HG02885 (cell line): ENCODE data around the gene ANKRD13B.
"Not testable (repeated sequence)": the region's sequence is repeated elsewhere in the genome, so short reads cannot be mapped to it uniquely, and the experiment has no call there.

Source experiments
- ATAC-seq: cut with Tn5 transposase; IDR thresholded peaks from one replicate; pipeline ENCODE4 v1.9.1; 2021; ENCODE audit warnings: mild to moderate bottlenecking; ENCODE audit not compliant: unreplicated experiment, poor library complexity

ANKRD13B gene

DNA sequence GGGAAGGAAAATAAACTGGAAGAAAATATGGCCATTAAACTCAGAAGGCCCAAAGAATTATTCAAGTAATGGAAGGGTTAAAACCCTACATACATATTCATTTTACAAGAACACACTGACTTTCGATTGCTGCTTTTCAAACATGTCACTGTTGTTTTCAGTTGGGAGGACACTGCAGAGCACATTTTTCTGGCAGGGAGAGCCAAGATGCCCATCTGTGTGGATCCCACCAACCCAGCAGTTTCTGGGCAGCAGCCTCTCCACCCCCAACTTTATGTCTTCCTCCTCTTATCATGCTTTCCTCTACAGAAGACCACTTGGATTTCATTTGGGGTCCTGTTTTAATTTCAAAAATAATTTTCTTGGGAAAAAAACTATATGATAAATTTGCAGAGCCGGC lies 36.9 kb downstream of the ANKRD13B start:
- ATAC-seq: no peak

DNA sequence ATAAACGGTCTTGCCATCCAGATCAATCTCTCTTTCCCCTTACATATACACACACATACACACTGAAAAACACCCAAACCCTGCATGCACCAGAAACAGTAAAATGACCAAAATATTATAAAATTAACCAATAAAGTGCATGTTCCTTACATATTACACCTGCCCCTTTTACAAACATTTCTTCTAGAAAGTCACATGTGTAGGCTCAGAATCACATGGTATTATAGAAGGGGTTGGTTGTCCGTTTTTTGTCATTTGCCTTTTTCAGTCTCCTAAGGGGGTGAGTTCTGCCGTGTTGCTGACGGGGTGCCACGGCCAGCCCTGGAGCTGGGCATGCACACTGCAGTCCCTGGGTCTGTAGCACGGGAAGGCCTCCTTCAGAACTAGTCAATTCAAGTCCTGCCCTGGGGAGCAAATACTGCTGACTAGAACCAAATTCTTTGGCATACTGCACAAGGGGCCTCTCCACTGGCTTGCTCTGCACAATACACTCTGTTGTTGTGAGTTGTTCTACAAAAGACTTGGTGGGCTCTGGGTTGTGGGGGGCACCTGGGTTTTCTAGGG lies 37.8 kb downstream of the ANKRD13B start:
- ATAC-seq: no peak

- no peak for ATAC-seq
These were observed 41.0 kb downstream of the ANKRD13B start for GRCh38 chr17:29633886-29634285.

DNA sequence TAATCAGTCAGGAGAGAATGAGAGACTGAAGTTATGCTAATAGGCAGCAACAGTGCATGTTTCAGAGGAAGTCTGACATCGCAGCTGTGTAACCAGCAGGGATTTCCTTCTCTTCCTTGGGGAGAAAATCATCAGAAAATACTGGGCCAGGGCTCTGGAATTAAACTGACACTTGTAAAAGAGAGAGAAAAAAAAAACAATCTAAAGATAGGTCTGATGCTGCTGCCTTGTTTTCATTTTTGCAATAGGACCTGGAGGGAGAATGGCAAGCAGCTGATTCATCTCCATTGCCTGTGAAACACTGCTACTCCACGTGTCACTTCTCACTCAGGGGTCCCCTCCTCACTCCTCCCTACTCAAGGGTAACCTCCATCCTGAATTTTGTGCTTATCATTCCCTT lies 47.5 kb downstream of the ANKRD13B start:
- no peak for ATAC-seq

DNA sequence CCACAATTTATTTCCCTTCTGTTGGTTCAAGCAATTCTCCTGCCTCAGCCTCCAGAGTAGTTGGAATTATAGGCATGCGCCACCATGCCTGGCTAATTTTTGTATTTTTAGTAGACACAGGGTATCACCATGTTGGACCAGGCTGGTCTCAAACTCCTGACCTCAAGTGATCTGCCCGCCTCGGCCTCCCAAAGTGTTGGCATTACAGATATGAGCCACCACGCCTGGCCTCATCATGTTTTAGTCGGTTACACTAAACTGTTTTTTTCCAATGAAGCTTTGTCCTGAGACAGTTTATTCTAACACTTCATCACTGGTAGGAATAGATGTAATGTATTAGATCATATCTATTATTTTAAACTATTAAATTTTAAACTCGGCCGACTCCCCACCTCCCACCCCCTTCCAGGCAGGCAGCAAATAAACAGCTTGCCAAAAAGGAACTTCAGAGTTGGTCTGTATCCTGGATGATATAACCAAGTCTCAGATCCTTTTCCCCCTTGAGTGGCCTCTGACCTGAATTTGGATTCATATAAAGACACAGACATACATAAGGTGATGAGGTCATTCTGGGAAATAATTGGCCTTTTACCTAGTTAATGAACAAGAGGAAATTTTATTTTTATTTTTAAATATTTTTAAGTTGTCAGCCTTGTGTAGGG lies 48.2 kb downstream of the ANKRD13B start:
- ATAC-seq: no peak

DNA sequence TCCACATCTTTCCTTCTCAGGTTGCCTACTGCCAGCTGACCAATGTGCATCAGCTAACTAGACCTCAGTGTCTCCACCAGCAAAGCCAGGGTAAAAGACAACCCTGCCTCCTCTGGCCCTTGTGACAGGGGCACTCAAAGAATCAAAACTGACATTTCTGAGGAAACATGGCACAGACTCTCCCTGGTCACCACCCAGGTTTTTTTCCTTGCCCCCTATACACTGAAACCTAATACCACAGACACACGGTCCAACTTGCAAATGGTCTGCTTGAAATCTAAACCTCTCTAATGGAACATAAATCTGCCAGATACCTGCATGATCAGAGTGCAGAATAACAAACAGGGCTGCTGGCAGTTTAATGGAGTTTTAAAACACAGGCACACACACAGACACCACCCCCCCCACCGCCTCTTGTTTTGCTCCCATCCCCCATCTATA lies 49.3 kb downstream of the ANKRD13B start:
- ATAC-seq: no peak

DNA sequence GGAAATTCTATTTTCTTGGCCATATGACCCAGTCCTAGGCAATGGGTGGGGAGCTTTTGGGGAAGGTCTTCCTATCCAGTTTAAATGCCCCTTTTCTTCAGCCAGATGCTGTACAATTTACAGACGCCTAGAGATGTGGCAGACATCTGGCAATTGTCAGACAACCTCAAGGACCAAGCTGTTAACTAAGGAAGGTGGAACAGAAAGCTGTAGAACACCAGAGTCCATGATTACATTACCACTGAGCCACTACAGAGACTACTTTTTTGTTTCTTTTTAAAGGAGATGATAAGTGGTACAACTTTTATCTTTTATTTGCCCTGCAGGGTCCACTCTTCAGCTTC lies 50.9 kb downstream of the ANKRD13B start:
- no peak for ATAC-seq

DNA sequence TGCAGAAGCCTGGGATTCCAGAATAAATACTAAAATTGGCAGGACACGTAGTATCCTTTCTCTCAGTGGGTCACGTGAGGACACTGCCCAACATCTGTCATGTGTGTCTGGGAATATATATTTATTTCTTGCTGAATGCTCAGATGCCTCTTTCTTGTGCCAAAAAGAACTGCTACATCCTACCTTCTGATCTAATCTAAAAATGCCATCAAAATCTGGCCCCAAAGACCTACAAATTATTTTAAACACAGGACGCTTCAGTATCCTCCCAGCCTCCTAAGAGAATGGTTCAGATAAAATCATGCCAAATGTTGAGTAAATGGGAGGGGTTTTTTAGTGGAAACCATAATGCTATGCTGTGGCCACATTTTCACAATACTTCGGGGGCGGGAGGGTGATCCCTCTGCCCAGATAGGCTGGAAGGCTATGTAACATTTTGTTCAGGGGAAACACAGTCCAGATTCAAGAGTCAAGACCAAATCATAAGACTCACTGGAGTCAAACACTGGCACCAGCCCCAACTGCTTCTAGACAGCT lies 52.7 kb downstream of the ANKRD13B start:
- ATAC-seq: no peak

GRCh38 chr17:29648005-29648404 lies 55.1 kb downstream of the ANKRD13B start:
- no peak for ATAC-seq

- ATAC-seq: no peak
These were observed 56.4 kb downstream of the ANKRD13B start for GRCh38 chr17:29649359-29649758.

GRCh38 chr17:29650396-29650795 lies 57.5 kb downstream of the ANKRD13B start:
- ATAC-seq: no peak

DNA sequence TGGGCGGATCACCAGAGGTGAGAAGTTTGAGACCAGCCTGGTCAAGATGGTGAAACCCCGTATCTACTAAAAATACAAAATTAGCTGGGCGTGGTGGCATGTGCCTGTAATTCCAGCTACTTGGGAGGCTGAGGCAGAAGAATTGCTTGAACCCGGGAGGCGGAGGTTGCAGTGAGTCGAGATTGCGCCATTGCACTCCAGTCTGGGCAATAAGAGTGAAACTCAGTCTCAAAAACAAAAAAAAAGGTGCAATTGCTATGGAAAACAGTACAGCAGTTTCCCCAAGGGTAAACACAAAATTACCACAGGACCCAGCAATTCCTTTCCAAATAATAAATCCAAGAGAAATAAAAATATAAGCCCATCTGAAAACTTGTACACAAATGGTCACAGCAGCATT lies 59.0 kb downstream of the ANKRD13B start:
- not testable (repeated sequence) for ATAC-seq

DNA sequence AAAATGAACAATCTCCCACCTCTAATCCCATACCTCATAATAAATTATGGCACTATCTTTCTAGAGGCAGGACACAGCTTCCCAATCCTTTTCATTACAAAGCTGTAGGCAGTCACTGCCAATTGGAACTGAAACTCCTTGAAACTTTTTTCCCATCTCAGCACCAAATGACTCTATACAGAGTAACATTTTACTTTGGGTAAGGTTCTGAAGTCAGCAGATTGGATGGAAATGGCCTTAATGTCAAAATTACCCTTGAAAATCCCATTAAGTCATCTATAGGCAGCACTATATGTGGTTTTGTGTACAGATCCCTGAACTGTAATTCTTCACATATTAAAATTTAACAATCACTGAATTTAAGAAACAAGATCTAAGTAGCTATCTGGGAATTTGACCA lies 60.0 kb downstream of the ANKRD13B start:
- no peak for ATAC-seq

DNA sequence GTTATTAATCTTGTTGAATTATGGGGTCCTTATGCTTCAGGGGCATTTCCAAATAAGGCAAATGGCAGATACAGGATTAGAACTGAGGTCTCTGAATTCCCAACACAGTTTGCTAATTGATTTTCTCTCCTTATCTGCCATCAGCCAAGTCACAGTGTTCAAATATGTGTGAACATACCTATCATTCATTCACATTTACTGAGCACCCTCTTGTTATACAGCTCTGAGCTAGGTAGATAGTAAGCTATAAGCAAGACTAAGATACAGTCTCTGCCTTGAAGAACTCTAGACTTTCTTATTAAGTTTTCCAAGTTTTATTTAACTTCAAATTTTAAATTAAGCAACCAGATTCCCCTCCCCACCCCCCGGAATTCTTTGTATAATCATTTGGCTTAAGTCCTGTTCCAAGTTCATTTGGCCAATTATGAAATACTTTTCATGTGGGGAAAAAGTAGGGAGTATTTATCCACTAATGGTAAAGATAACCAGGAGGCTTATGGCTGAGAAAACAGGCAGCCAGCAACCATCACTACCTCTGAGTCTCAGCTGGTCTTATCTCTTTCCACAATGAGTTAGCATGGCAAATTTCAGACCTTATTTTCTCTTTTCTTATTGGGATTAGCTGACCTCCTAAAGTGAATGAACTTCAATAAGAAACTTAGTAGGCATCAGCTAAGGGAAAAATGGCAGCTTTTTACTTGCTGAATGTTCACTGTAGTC lies 61.2 kb downstream of the ANKRD13B start:
- no peak for ATAC-seq

- no peak for ATAC-seq
These were observed 62.4 kb downstream of the ANKRD13B start for GRCh38 chr17:29655323-29655722.

- ATAC-seq: no peak
These were observed 66.2 kb downstream of the ANKRD13B start for GRCh38 chr17:29659155-29659554.

DNA sequence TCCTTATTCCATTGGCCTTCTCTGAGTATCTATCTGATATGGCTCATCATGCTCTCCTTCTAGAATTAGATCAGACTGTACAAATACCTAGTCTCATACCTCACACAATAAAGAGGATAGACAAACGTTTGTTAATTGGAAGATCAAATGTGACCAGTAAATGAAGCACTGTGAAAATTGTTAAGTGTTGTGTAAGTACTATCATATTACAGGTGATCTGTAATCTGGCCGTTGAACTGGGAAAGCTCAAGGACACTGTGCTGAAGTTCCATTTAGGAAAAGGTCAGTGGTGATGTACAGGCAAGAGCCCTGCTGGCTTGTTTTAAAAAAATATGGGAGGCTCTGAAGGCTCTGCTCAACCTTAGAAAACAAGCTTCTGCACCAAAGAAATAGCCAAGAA lies 68.3 kb downstream of the ANKRD13B start:
- ATAC-seq: no peak

DNA sequence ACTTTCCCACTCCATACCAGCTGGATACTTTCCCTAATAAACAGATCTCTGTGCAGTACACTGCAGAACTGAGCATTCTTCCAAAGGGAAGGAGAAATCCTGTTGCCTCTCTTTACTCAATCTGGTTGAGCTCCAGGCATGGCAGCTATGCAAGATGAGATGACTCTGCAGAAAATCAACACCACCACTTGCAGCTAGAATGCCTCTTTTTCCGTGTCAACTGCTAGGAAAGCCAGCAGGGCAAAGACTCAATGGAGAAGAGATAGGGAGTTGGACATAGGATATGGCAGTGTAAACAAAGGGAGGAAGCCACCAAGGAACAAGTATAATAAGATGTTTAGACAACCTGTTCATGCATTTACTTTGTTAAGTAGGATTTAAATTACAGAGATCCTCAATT lies 70.2 kb downstream of the ANKRD13B start:
- no peak for ATAC-seq
